ENCODE measurements around the gene STX1A. TPM values are rescaled to one million over a fixed set of nuclear protein-coding genes. Genes with fewer than 3 reads are reported as not detected.

The STX1A gene
- total and polyA plus RNA-seq, 2 of the 13 experiments (the other 11 are each of a cell fraction or from before 2014, with no cell fraction given): 6.1 to 12.2 TPM

DNA sequence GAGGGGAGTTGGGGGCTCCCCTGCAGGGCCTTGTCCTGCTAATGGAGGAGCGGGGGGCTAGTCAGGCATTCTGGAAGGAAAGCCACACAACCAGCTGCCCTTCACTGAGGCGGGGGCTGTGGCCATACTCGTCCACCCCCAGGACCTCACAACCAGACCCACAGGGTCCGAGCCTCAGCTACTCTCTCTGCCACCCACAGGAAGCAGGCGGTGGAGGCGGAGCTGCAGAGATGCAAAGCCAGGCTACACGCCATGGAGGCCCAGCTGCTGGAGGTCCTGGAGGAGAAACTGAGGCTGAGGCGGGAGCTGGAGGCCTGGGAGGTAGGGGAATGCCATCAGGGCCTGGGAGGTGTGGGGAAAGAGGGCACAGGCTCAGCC is 16.0 kb upstream of the STX1A start:
- Histone ChIP-seq H4K20me1 (ENCODE audit: insufficient read depth, low read length) (no peaks in the 10 kb centered on the region), H3K9me3 (ENCODE audit: low read length) (no peaks in the 10 kb centered on the region), H3K36me3 (replicated peaks in 1 of 2; ENCODE audit: control insufficient read depth in 1 of 2, insufficient read depth in 2 of 2, low read length in 2 of 2) (peaks cover 0 to 9% of the 10 kb centered on the region in 2 experiments; a peak in 1 of 5 replicates), H3K4me3 (replicated peaks in 1 of 3; ENCODE audit: insufficient read depth in 1 of 3, low read depth in 2 of 3, low read length in 3 of 3) (no peak overlapping the region), H3K4me1 (ENCODE audit: insufficient read depth, low read length) (peaks cover 28% of the 10 kb centered on the region), H3K4me2 (ENCODE audit: low read depth, low read length) (no peak overlapping the region), H3K9ac (ENCODE audit: insufficient read depth, low read depth, low read length) (no peak overlapping the region), H3K79me2 (ENCODE audit: insufficient read depth, low read length) (no peaks in the 10 kb centered on the region), H3K27me3 (ENCODE audit: control insufficient read depth in 1 of 2, insufficient read depth in 2 of 2, low read length in 2 of 2) (no peaks in the 10 kb centered on the region), H3K27ac (ENCODE audit: extremely low read length, insufficient read depth, low read length) (no peak overlapping the region), H2AFZ (ENCODE audit: low read length) (no peak overlapping the region)
- in situ Hi-C loops (cut with HindIII; ENCODE audit: extremely low pct_ligation_motif_present, low pct_unique_long_range_greater_than_20kb): no loop called here
- POLR2A ChIA-PET: interaction anchor here (1.2 to 1.4 kb wide), 2 partner anchors 20 to 123 kb away, joined by 5 to 6 read pairs; no protein-coding TSS in a partner anchor
- CTCF ChIA-PET (ENCODE audit: low intra/inter-chr PET ratio, low total read pairs): interaction anchor here (1.7 kb wide), 1 partner anchor 106 kb away, joined by 7 read pairs; no protein-coding TSS in a partner anchor
- TF ChIP-seq, protein P1, sequence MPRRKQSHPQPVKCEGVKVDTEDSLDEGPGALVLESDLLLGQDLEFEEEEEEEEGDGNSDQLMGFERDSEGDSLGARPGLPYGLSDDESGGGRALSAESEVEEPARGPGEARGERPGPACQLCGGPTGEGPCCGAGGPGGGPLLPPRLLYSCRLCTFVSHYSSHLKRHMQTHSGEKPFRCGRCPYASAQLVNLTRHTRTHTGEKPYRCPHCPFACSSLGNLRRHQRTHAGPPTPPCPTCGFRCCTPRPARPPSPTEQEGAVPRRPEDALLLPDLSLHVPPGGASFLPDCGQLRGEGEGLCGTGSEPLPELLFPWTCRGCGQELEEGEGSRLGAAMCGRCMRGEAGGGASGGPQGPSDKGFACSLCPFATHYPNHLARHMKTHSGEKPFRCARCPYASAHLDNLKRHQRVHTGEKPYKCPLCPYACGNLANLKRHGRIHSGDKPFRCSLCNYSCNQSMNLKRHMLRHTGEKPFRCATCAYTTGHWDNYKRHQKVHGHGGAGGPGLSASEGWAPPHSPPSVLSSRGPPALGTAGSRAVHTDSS (CRISPR knock-in tag; conservative IDR thresholded peaks at IDR 0.05): no peak
- TF ChIP-seq U2AF2 (IDR thresholded peaks at IDR 0.05; ENCODE audit: low read depth, low read length): no peak
- TF ChIP-seq ZNF547 (CRISPR knock-in tag; IDR thresholded peaks at IDR 0.05): no peak
- no peak for TF ChIP-seq MXD4 (CRISPR knock-in tag; IDR thresholded peaks at IDR 0.05)
- TF ChIP-seq MIER2 (CRISPR knock-in tag; IDR thresholded peaks at IDR 0.05): no peak
- TF ChIP-seq ZEB1 (IDR thresholded peaks at IDR 0.05; ENCODE audit: insufficient replicate concordance, low read depth): no peak
- TF ChIP-seq MAFF (IDR thresholded peaks at IDR 0.05; ENCODE audit: low read depth, low read length): no peak
- TF ChIP-seq AGO2 (optimal IDR thresholded peaks at IDR 0.05; ENCODE audit: low read depth, low read length): peak; percentile 53
- TF ChIP-seq ZNF530 (CRISPR knock-in tag; IDR thresholded peaks at IDR 0.05; ENCODE audit: low read depth): no peak
- intact Hi-C loops (cut with micrococcal nuclease; ENCODE audit: unreplicated experiment): loop anchor here (2.0 kb wide), 1 partner anchor 285 kb away; no protein-coding TSS in a partner anchor
- FAIRE-seq (no peak), ATAC-seq (no peak), DNase-seq (ENCODE audit: low spot score) (no peak)
- BruUV-seq (replicated peaks): no TSS peak
- 98% methylated on average over 8 of the region's 8 CpGs for WGBS (ENCODE audit: low lambda C conversion rate)
